ENCODE measurements around the gene BCL2.

Gene BCL2

GRCh38 chr18:63260380-63260754, 59.2 kb downstream of the BCL2 start:
- no peak overlapping the region for H3K27ac ChIP-seq (ENCODE audit: insufficient read depth, low read length, poor library complexity, severe bottlenecking)
- no peak for DNase-seq
- no peaks in the 10 kb centered on the region for H3K36me3 ChIP-seq (ENCODE audit: control insufficient read depth, insufficient read depth, low read length)

DNA sequence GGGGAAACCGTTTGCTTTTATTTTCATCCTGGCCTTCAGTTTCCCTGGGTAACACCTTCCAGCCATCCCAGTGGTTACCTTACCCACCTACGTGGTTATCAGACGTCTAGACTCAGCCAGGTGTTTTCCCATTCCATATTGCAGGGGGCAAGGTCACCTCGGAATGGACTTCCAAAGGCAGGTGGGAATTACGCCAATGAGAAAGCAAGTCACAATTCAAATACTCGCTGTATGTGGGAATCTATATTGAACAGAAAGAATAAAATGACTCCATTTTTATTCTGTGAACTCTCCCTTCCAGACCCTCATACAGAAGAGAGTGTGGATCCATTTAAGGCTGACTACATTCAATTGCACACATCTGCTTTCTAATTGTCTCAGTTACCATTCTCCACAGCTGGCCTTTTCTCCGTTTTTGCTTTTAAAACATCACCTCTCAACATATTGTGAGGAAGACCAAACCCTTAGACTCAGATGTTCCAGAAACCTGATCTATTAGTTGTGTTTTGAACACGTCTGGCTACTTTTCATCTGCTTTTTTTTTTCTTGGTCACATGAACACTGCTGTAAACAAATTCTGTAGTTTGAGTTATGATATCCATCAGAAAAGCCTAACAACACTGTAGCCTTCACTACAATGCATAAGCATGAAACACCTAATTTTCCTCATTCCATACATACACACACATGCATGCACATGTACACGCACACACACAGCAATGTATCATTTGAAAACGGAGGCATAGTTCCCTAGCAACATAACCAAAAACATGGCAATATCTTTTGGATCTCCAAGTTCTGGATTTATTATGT, 59.8 kb downstream of the BCL2 start:
- no peak for DNase-seq
- Histone ChIP-seq H3K4me3 (ENCODE audit: insufficient read depth, low read depth, low read length, poor library complexity, severe bottlenecking) (no peak overlapping the region), H3K36me3 (ENCODE audit: control insufficient read depth, insufficient read depth, low read length) (no peaks in the 10 kb centered on the region)

More at GRCh38 chr18:63260380-63260754, 59.2 kb downstream of the BCL2 start:
- Histone ChIP-seq H3K4me3 (ENCODE audit: insufficient read depth, low read depth, low read length, poor library complexity, severe bottlenecking) (no peak overlapping the region), H3K4me1 (ENCODE audit: control insufficient read depth, insufficient read depth, low read length, poor library complexity, severe bottlenecking) (peaks cover 16% of the 10 kb centered on the region), H3K9me3 (ENCODE audit: control insufficient read depth, low read length) (no peaks in the 10 kb centered on the region), H3K27me3 (replicated peaks; ENCODE audit: control insufficient read depth, insufficient read depth, low read length, poor library complexity, severe bottlenecking) (no peaks in the 10 kb centered on the region)

DNA sequence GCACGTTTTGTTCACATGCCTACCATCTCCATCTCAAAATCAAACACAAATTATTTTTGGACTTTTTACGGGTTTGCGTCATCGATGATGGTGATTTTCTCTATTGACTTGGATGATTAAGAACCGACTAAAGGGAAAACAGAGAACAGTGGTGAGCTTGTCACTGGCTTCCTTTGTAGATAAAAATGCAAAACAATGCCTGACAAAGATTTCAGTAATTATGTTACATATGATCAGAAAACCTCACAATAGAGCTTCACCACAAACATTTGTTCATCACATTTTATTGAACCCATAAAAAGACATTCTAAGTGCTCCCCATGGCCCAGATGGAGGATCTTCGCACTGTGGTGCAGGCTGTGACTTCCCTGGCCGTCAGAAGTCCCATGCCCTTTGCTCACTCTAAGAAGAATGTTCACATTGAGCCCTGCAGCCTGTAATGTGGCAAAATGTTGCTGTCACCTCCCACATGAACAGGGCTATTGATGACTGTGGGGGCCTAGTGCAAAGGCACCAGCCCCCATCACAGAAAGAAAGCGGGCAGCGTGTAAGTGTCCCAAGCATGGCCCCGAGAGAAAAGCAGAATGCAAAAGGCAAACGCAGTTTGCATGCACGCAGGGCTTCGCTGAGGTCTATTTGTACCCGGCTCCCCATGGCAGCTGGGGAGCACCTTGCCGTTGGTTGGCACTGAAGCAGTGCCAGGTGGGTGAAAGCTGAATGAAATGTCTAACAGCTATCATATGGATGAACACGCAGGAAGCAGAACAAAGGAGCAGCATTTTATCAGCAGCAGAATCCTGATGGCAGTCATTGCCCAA, 60.6 kb downstream of the BCL2 start:
- H3K9me3 ChIP-seq (ENCODE audit: control insufficient read depth, low read length), result no peaks in the 10 kb centered on the region
- H3K27me3 ChIP-seq (replicated peaks; ENCODE audit: control insufficient read depth, insufficient read depth, low read length, poor library complexity, severe bottlenecking), result no peaks in the 10 kb centered on the region
- no peak for DNase-seq
- no peak overlapping the region for H3K27ac ChIP-seq (ENCODE audit: insufficient read depth, low read length, poor library complexity, severe bottlenecking)
- peaks cover 16% of the 10 kb centered on the region for H3K4me1 ChIP-seq (ENCODE audit: control insufficient read depth, insufficient read depth, low read length, poor library complexity, severe bottlenecking)
- no peak overlapping the region for H3K4me3 ChIP-seq (ENCODE audit: insufficient read depth, low read depth, low read length, poor library complexity, severe bottlenecking)
- H3K36me3 ChIP-seq (ENCODE audit: control insufficient read depth, insufficient read depth, low read length), result no peaks in the 10 kb centered on the region

More for the DNA sequence above, 59.8 kb downstream of the BCL2 start:
- peaks cover 16% of the 10 kb centered on the region for H3K4me1 ChIP-seq (ENCODE audit: control insufficient read depth, insufficient read depth, low read length, poor library complexity, severe bottlenecking)
- H3K27me3 ChIP-seq (replicated peaks; ENCODE audit: control insufficient read depth, insufficient read depth, low read length, poor library complexity, severe bottlenecking), result no peaks in the 10 kb centered on the region
- no peaks in the 10 kb centered on the region for H3K9me3 ChIP-seq (ENCODE audit: control insufficient read depth, low read length)
- H3K27ac ChIP-seq (ENCODE audit: insufficient read depth, low read length, poor library complexity, severe bottlenecking), result no peak overlapping the region

DNA sequence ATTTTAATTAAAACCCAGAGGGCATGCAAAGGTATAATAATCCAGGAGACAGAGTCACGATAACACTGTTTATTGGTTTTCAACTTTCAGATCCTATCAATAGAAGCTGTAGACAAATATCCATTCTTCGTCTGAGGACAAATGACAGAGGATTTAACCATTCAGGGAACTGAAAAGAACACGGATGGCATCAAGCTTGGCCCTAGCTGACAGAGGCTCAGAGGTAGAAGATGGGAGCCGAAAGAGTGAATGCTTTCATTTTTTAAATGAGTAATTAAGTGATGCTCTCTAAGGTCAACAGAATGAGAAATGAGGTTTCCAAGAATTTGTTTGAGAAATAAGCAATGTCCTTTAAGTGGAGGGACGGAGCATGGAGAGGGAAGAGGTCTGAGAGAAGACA, 62.1 kb downstream of the BCL2 start:
- no peak overlapping the region for H3K27ac ChIP-seq (ENCODE audit: insufficient read depth, low read length, poor library complexity, severe bottlenecking)
- no peak overlapping the region for H3K4me3 ChIP-seq (ENCODE audit: insufficient read depth, low read depth, low read length, poor library complexity, severe bottlenecking)
- H3K27me3 ChIP-seq (replicated peaks; ENCODE audit: control insufficient read depth, insufficient read depth, low read length, poor library complexity, severe bottlenecking), result no peaks in the 10 kb centered on the region
- no peak for DNase-seq
- no peaks in the 10 kb centered on the region for H3K36me3 ChIP-seq (ENCODE audit: control insufficient read depth, insufficient read depth, low read length)
- no peaks in the 10 kb centered on the region for H3K9me3 ChIP-seq (ENCODE audit: control insufficient read depth, low read length)
- H3K4me1 ChIP-seq (ENCODE audit: control insufficient read depth, insufficient read depth, low read length, poor library complexity, severe bottlenecking), result peaks cover 21% of the 10 kb centered on the region

GRCh38 chr18:63255435-63255834, 64.1 kb downstream of the BCL2 start:
- no peak overlapping the region for H3K4me3 ChIP-seq (ENCODE audit: insufficient read depth, low read depth, low read length, poor library complexity, severe bottlenecking)
- no peaks in the 10 kb centered on the region for H3K9me3 ChIP-seq (ENCODE audit: control insufficient read depth, low read length)
- H3K27ac ChIP-seq (ENCODE audit: insufficient read depth, low read length, poor library complexity, severe bottlenecking), result no peak overlapping the region
- no peaks in the 10 kb centered on the region for H3K36me3 ChIP-seq (ENCODE audit: control insufficient read depth, insufficient read depth, low read length)
- no peak for DNase-seq
- H3K27me3 ChIP-seq (replicated peaks; ENCODE audit: control insufficient read depth, insufficient read depth, low read length, poor library complexity, severe bottlenecking), result no peaks in the 10 kb centered on the region
- peaks cover 15% of the 10 kb centered on the region for H3K4me1 ChIP-seq (ENCODE audit: control insufficient read depth, insufficient read depth, low read length, poor library complexity, severe bottlenecking)

DNA sequence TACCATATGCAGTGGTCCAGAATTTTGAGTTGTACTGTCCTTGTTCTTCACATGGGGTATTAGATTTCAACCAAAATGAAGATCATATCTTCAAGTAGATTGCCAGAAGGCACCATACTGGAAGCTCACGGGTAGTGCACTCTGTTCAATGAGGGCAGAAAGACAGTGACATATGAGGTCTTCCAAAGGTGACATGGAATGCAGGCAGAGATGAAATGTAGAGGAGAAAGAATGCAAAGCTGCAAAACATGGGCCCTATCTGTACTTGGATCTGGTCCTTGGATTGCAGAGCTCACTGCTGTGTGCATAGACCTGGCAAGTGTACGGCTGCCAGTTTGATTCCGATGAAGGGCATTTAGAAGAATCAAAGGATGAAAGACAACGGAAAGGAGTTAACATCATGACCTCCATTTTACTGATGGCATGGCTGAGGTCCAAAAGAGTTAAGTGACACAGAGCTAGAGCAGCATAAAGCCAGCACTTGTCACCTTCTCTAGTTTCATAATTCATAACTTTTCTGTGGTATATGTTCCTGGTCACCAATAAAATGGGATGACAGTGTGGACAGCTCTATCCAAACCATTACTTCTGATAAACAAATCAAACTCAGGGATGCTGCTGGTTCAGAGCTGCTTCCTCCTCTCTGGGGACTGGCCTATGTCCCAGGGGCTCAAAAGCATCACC, 64.7 kb downstream of the BCL2 start:
- H3K36me3 ChIP-seq (ENCODE audit: control insufficient read depth, insufficient read depth, low read length), result no peaks in the 10 kb centered on the region
- H3K4me3 ChIP-seq (ENCODE audit: insufficient read depth, low read depth, low read length, poor library complexity, severe bottlenecking), result no peak overlapping the region
- peaks cover 15% of the 10 kb centered on the region for H3K4me1 ChIP-seq (ENCODE audit: control insufficient read depth, insufficient read depth, low read length, poor library complexity, severe bottlenecking)
- H3K27ac ChIP-seq (ENCODE audit: insufficient read depth, low read length, poor library complexity, severe bottlenecking), result no peak overlapping the region
- no peaks in the 10 kb centered on the region for H3K27me3 ChIP-seq (replicated peaks; ENCODE audit: control insufficient read depth, insufficient read depth, low read length, poor library complexity, severe bottlenecking)
- H3K9me3 ChIP-seq (ENCODE audit: control insufficient read depth, low read length), result no peaks in the 10 kb centered on the region
- DNase-seq, result no peak

DNA sequence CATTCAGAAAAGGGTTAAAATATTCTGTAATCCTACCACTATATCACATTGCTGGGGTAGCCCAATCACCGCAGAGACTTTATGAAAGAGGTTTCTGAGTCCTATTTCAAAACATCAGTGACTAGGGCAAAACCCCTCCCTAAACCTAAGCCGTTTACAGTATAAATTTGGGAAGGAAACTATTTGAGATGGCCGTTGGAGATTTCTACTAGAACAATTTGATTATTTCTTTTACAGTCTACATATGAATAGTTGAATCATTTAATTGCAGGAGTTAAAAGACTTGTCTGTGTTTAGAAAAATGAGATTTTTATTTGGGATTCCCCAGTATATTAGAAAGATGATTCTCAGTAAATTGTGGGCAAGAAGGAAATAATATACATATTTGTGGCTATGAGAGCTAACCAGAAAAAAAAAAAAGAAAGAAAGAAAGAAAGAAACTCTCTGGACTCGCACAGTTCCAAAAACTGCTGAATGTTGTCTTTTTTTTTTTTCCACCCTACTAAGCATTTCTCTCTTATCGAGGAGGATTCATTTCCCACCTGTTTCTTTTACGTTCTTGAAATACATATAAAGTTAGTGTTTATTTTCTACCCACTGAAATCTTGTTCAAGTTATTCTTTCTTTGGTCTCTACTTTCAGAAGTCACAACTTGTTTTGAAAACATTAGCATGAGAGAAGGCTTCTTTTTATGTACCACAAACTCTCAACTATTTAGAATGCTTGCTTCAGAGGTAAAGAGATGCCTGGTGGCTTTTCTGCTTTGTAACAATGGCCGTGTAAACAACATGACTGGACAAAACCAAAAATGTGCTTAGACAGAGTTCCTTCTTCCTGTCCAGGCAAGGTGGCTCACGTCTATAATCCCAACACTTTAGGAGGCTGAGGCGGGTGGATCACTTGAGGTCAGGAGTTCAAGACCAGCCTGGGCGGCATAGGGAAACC, 65.9 kb downstream of the BCL2 start:
- DNase-seq, result no peak
- peak overlapping the region; percentile 14 for H3K4me3 ChIP-seq (ENCODE audit: insufficient read depth, low read depth, low read length, poor library complexity, severe bottlenecking)
- H3K27me3 ChIP-seq (replicated peaks; ENCODE audit: control insufficient read depth, insufficient read depth, low read length, poor library complexity, severe bottlenecking), result no peaks in the 10 kb centered on the region
- peaks cover 10% of the 10 kb centered on the region for H3K4me1 ChIP-seq (ENCODE audit: control insufficient read depth, insufficient read depth, low read length, poor library complexity, severe bottlenecking)
- H3K36me3 ChIP-seq (ENCODE audit: control insufficient read depth, insufficient read depth, low read length), result no peaks in the 10 kb centered on the region
- no peak overlapping the region for H3K27ac ChIP-seq (ENCODE audit: insufficient read depth, low read length, poor library complexity, severe bottlenecking)
- no peaks in the 10 kb centered on the region for H3K9me3 ChIP-seq (ENCODE audit: control insufficient read depth, low read length)

DNA sequence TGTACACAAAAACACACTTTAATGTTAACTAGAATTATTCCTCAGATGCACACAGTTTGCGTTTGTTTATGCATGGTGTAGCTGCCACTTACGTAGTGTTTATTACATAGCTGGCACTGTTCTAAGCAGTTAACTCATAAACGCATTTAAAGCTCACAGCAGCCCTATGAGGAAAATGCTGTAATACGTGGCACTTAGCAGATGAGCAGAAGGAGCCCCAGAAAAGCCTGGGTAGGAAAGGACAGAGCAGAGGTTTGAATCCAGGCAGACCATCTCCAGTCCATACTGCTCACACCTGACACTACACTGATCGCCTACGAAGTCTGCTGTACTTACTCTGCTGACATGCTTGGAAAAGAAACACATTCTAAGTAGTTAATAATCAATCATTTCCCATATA, 66.6 kb downstream of the BCL2 start:
- H3K4me1 ChIP-seq (ENCODE audit: control insufficient read depth, insufficient read depth, low read length, poor library complexity, severe bottlenecking), result peaks cover 10% of the 10 kb centered on the region
- H3K9me3 ChIP-seq (ENCODE audit: control insufficient read depth, low read length), result no peaks in the 10 kb centered on the region
- DNase-seq, result no peak
- no peak overlapping the region for H3K27ac ChIP-seq (ENCODE audit: insufficient read depth, low read length, poor library complexity, severe bottlenecking)
- H3K36me3 ChIP-seq (ENCODE audit: control insufficient read depth, insufficient read depth, low read length), result no peaks in the 10 kb centered on the region
- H3K4me3 ChIP-seq (ENCODE audit: insufficient read depth, low read depth, low read length, poor library complexity, severe bottlenecking), result no peak overlapping the region
- no peaks in the 10 kb centered on the region for H3K27me3 ChIP-seq (replicated peaks; ENCODE audit: control insufficient read depth, insufficient read depth, low read length, poor library complexity, severe bottlenecking)

DNA sequence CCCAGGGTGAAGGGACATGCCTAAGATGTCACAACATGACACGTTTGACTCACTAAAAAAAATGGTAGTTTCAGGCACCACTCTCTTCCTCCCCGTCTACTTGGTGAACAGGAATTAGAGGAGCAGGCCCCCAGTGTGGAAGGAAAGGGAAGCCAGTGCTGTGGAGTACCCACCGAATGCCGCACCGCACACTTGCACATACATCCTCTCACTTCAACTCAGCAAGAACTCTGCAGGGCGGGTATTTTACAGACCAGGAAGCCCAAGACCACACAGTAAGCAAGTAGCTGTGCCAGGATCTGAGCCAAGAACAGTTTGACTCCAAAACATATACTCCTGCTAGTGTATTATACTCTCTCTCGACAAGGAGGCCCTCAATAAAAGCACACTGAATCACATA, 69.8 kb downstream of the BCL2 start:
- Histone ChIP-seq H3K9me3 (ENCODE audit: control insufficient read depth, low read length) (no peaks in the 10 kb centered on the region), H3K27ac (ENCODE audit: insufficient read depth, low read length, poor library complexity, severe bottlenecking) (no peak overlapping the region), H3K36me3 (ENCODE audit: control insufficient read depth, insufficient read depth, low read length) (no peaks in the 10 kb centered on the region), H3K27me3 (replicated peaks; ENCODE audit: control insufficient read depth, insufficient read depth, low read length, poor library complexity, severe bottlenecking) (no peaks in the 10 kb centered on the region), H3K4me3 (ENCODE audit: insufficient read depth, low read depth, low read length, poor library complexity, severe bottlenecking) (no peak overlapping the region), H3K4me1 (ENCODE audit: control insufficient read depth, insufficient read depth, low read length, poor library complexity, severe bottlenecking) (peaks cover 5% of the 10 kb centered on the region)
- DNase-seq, result no peak

Measured in effector memory CD4-positive, alpha-beta T cell (primary cell).